HG02623 (cell line): ENCODE results near the gene PYY.
"Not testable (repeated sequence)": the region's sequence is repeated elsewhere in the genome, so short reads cannot be mapped to it uniquely, and the experiment has no call there.

Source experiments
- ATAC-seq: cut with Tn5 transposase; IDR thresholded peaks from one replicate; pipeline ENCODE4 v1.9.1; 2021; ENCODE audit warnings: moderate library complexity; ENCODE audit not compliant: unreplicated experiment

PYY gene

GRCh38 chr17:43979011-43979410 lies 25.3 kb upstream of the PYY start:
- no peak for ATAC-seq

GRCh38 chr17:43978078-43978477 lies 24.3 kb upstream of the PYY start:
- no peak for ATAC-seq

- no peak for ATAC-seq
Measured at GRCh38 chr17:43976963-43977837, 23.5 kb upstream of the PYY start.

GRCh38 chr17:43975898-43976297 lies 22.2 kb upstream of the PYY start:
- ATAC-seq: no peak

- no peak for ATAC-seq
Measured at GRCh38 chr17:43974382-43975266, 20.9 kb upstream of the PYY start.

- ATAC-seq: not testable (repeated sequence)
Measured at GRCh38 chr17:43972444-43973212, 18.9 kb upstream of the PYY start.

GRCh38 chr17:43971436-43971835 lies 17.7 kb upstream of the PYY start:
- not testable (repeated sequence) for ATAC-seq

GRCh38 chr17:43970366-43970765 lies 16.6 kb upstream of the PYY start:
- ATAC-seq: no peak

- no peak for ATAC-seq
Measured at GRCh38 chr17:43967251-43967875, 13.6 kb upstream of the PYY start.

GRCh38 chr17:43966276-43966675 lies 12.5 kb upstream of the PYY start:
- no peak for ATAC-seq

- no peak for ATAC-seq
Measured at GRCh38 chr17:43962479-43962878, 8.7 kb upstream of the PYY start.

- no peak for ATAC-seq
Measured at GRCh38 chr17:43961954-43962353, 8.2 kb upstream of the PYY start.

GRCh38 chr17:43961292-43961691 lies 7.6 kb upstream of the PYY start:
- ATAC-seq: not testable (repeated sequence)

GRCh38 chr17:43958748-43959352 lies 5.1 kb upstream of the PYY start:
- no peak for ATAC-seq

GRCh38 chr17:43956222-43956621 lies 2.5 kb upstream of the PYY start:
- no peak for ATAC-seq

GRCh38 chr17:43952724-43953666 lies 745 bp downstream of the PYY start:
- no peak for ATAC-seq

GRCh38 chr17:43952351-43952723 lies 1.4 kb downstream of the PYY start:
- no peak for ATAC-seq

- ATAC-seq: no peak
Measured at GRCh38 chr17:43951750-43952149, 2.0 kb downstream of the PYY start.

- ATAC-seq: no peak
Measured at GRCh38 chr17:43950554-43950953, 3.2 kb downstream of the PYY start.
